HEK293T (cell line): ENCODE results near the gene PDXDC1.
"Not testable (repeated sequence)": the region's sequence is repeated elsewhere in the genome, so short reads cannot be mapped to it uniquely, and the experiment has no call there.

Experiments used
- BHLHE40 ChIP-seq: fragments of 450-650 bp; IDR thresholded peaks from 2 replicates; pipeline ENCODE4 v1.6.1; 2016; ENCODE audit warnings: mild to moderate bottlenecking, moderate library complexity, borderline replicate concordance
- CTBP1 ChIP-seq: fragments of 450-650 bp; IDR thresholded peaks from 2 replicates; pipeline ENCODE4 v1.6.1; 2016; ENCODE audit warnings: borderline replicate concordance
- FOXA1 ChIP-seq: fragments of 450-650 bp; IDR thresholded peaks from 2 replicates; pipeline ENCODE4 v1.6.1; 2016; ENCODE audit warnings: mild to moderate bottlenecking
- FOXM1 ChIP-seq: fragments of 450-650 bp; IDR thresholded peaks from 2 replicates; pipeline ENCODE4 v1.6.1; 2017; ENCODE audit warnings: mild to moderate bottlenecking, borderline replicate concordance
- HDGF ChIP-seq: fragments of 450-650 bp; IDR thresholded peaks from 2 replicates; pipeline ENCODE4 v1.6.1; 2017; ENCODE audit warnings: antibody characterized with exemption, borderline replicate concordance
- LEF1 ChIP-seq: fragments of 450-650 bp; IDR thresholded peaks from 2 replicates; pipeline ENCODE4 v1.6.1; 2017; ENCODE audit warnings: mild to moderate bottlenecking, borderline replicate concordance
- NFRKB ChIP-seq: fragments of 450-650 bp; IDR thresholded peaks from 2 replicates; pipeline ENCODE4 v1.6.1; 2016; ENCODE audit warnings: mild to moderate bottlenecking, moderate library complexity
- SUZ12 ChIP-seq: fragments of 450-650 bp; IDR thresholded peaks from 2 replicates; pipeline ENCODE4 v1.6.1; 2016; ENCODE audit warnings: mild to moderate bottlenecking
- TARDBP ChIP-seq: fragments of 450-650 bp; IDR thresholded peaks from 2 replicates; pipeline ENCODE4 v1.6.1; 2016
- ZNF384 ChIP-seq: fragments of 450-650 bp; IDR thresholded peaks from 2 replicates; pipeline ENCODE4 v1.6.1; 2016
- TF ChIP-seq, protein P1 (sequence below): fragments of 450-650 bp; IDR thresholded peaks from 2 replicates; pipeline ENCODE4 v1.6.1; 2016

DNA sequence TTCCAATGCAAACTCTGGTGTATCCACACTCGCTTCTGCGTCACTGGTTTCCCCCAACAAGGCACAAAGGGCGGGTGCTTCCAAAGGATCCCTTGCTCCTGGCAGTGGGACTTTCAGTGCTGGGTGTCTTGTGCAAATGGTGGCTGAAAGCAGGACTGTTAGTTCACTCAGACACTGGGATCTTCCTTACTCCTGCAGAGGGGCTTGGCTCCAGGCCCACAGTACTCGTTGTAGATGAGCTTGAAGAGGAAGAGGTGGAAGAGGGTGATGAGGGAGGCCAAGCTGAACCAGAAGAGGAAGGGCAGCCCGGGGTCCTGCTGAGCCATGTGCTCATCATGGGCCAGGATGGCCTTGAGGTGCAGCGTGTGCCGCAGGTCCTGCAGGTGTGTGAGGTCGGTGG lies 13.3 kb downstream of the PDXDC1 start:
- TF ChIP-seq NFRKB, SUZ12, LEF1, HDGF, TARDBP, ZNF384, CTBP1, FOXA1, FOXM1, BHLHE40: not testable (repeated sequence)
- TF ChIP-seq, protein P1, sequence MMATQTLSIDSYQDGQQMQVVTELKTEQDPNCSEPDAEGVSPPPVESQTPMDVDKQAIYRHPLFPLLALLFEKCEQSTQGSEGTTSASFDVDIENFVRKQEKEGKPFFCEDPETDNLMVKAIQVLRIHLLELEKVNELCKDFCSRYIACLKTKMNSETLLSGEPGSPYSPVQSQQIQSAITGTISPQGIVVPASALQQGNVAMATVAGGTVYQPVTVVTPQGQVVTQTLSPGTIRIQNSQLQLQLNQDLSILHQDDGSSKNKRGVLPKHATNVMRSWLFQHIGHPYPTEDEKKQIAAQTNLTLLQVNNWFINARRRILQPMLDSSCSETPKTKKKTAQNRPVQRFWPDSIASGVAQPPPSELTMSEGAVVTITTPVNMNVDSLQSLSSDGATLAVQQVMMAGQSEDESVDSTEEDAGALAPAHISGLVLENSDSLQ: not testable (repeated sequence)
